GM18520 (cell line): ENCODE measurements around the gene EED.
"Not testable (repeated sequence)": the region's sequence is repeated elsewhere in the genome, so short reads cannot be mapped to it uniquely, and the experiment has no call there.

Experiments
- ATAC-seq: cut with Tn5 transposase; IDR thresholded peaks from one replicate; pipeline ENCODE4 v1.9.1; 2021; ENCODE audit not compliant: unreplicated experiment

Gene EED

DNA sequence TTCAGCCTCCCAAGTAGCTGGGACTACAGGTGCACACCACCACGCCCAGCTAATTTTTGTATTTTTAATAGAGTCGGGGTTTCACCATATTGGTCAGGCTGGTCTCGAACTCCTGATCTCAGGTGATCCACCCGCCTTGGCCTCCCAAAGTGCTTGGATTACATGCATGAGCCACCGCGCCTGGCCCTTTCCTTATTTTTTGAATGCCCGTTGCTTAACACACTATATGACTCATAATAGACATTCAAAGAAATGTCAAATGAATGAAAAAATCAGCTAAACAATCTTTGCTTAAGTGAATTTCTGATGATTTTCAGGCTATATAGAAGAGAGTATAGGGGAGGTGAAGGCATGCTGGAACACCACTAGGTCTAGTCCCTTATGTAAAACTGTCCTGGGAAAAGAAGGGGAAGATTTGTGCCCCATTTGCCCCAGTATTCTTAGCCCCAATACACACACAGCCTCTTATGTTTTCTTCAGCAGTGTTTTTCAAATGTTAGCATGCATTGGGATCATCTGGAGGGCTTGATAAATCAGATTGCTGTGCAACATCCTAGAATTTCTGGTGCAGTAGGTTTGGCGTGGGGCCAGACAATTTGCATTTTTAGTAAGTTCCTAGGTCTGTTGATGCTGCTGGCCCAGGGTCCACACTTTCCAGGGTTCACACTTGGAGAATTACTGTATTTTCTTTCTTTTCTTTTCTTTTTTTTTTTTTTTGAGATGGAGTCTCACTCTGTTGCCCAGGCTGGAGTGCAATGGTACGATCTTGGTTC lies 45.1 kb downstream of the EED start:
- not testable (repeated sequence) for ATAC-seq

GRCh38 chr11:86291466-86292262 lies 47.1 kb downstream of the EED start:
- ATAC-seq: no peak

- ATAC-seq: peak; percentile 55
Observed at GRCh38 chr11:86292912-86293616, 48.5 kb downstream of the EED start.

DNA sequence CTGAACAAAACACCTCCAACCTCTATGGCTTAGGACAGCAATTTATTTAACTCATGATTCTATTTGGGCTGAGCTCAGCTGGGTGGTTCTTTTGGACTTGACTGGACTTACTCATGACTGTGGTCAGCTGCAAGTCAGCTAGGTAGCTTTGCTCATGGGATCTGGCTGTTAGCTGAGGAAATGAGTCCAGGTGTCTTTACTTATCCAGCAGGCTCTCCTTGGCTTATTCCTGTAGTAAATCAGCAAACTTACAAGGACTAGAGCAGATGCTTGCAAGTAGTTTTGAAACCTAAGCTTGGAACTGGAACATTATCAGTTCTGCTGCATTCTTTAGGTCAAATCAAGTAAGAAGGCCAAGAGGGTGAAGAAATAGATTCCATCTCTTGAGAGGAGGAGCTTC lies 49.5 kb downstream of the EED start:
- no peak for ATAC-seq

DNA sequence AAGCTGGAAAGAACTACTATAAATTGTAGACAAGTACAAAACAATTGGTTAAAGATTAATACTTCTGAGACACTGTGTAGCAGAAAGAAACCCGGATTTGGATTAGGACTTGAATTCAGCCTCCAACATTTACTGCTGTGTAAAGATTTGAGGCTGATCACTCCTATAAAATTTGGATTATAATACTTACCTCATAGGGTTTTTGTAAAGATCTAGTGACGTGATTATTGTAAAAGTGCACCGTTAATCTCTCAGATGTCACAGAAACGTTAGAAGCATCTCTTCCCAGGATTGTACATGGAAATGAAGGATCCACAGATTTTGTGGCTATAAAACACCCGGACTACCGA lies 57.2 kb downstream of the EED start:
- ATAC-seq: no peak

GRCh38 chr11:86302092-86302793 lies 57.7 kb downstream of the EED start, which contains the start of gene HIKESHI:
TSS of gene HIKESHI (plus strand) at chr11:86302240. CDS start at chr11:86302449, 209 bp downstream.
- peak; percentile 98 for ATAC-seq

- ATAC-seq: no peak
Observed at GRCh38 chr11:86303257-86303656, 58.7 kb downstream of the EED start.

- not testable (repeated sequence) for ATAC-seq
Observed at GRCh38 chr11:86308710-86309109, 64.2 kb downstream of the EED start.

GRCh38 chr11:86313793-86314192 lies 69.2 kb downstream of the EED start:
- no peak for ATAC-seq

DNA sequence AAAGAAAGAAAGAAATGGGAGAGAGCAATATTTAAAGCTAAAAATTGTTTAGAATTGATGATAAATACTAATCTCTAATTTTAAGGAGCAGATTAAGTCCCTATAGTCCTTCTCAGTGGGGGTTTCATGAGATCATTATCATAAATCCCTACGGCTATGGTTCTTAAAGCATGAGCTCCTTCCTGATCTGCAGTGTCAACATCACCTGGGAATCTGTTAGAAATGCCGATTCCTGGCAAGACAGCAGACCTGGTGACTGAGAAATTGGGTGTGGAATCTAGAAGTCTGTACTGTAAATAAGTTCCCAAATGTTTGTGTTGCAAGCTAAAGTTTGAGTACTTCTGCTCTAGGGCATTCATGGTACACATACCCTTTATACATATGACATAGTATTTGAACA lies 70.1 kb downstream of the EED start:
- ATAC-seq: no peak
